GM13977 (cell line): Measurements from ENCODE around the gene USP4.

Experiments
- DNase-seq: peaks from one replicate; pipeline ENCODE4 v3.0.0; 2012; ENCODE audit warnings: low spot score
- in situ Hi-C: fragments of 300-500 bp; cut with MboI; formaldehyde crosslinking; loops from one replicate; pipeline ENCODE4 v1.12.0; 2022; ENCODE audit warnings: low sequenced_read_pairs, low pct_unique_long_range_greater_than_20kb, mixed read lengths, inconsistent platforms; ENCODE audit not compliant: unreplicated experiment
- TF ChIP-seq, protein P1 (sequence below): IDR thresholded peaks from 2 replicates; pipeline ENCODE4 v1.5.1; 2012; ENCODE audit warnings: mild to moderate bottlenecking, control low read depth; ENCODE audit not compliant: insufficient read depth; ENCODE audit errors: extremely low read depth, missing control alignments

The USP4 gene

DNA sequence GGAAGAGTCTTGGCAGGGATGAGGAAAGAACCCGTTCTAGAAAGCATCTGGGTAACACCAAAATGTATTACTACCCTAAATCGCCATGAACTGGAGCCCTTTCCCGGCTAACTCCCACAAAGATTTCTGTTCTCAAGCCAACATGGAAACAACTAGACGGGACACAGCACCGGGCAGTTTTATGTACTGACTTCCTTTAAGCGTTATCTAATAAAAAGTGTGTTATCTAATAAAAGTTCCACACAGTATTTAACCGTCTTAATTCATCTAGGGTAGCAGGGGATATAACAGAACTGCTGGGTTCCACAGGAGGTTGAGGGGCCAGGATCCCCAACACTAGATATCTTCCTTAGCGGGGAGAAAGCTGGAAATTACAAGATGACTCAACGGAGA lies 62.5 kb downstream of the USP4 start:
- TF ChIP-seq, protein P1, sequence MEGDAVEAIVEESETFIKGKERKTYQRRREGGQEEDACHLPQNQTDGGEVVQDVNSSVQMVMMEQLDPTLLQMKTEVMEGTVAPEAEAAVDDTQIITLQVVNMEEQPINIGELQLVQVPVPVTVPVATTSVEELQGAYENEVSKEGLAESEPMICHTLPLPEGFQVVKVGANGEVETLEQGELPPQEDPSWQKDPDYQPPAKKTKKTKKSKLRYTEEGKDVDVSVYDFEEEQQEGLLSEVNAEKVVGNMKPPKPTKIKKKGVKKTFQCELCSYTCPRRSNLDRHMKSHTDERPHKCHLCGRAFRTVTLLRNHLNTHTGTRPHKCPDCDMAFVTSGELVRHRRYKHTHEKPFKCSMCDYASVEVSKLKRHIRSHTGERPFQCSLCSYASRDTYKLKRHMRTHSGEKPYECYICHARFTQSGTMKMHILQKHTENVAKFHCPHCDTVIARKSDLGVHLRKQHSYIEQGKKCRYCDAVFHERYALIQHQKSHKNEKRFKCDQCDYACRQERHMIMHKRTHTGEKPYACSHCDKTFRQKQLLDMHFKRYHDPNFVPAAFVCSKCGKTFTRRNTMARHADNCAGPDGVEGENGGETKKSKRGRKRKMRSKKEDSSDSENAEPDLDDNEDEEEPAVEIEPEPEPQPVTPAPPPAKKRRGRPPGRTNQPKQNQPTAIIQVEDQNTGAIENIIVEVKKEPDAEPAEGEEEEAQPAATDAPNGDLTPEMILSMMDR, result no peak
- no peak for DNase-seq
- in situ Hi-C loops, result no loop called here

DNA sequence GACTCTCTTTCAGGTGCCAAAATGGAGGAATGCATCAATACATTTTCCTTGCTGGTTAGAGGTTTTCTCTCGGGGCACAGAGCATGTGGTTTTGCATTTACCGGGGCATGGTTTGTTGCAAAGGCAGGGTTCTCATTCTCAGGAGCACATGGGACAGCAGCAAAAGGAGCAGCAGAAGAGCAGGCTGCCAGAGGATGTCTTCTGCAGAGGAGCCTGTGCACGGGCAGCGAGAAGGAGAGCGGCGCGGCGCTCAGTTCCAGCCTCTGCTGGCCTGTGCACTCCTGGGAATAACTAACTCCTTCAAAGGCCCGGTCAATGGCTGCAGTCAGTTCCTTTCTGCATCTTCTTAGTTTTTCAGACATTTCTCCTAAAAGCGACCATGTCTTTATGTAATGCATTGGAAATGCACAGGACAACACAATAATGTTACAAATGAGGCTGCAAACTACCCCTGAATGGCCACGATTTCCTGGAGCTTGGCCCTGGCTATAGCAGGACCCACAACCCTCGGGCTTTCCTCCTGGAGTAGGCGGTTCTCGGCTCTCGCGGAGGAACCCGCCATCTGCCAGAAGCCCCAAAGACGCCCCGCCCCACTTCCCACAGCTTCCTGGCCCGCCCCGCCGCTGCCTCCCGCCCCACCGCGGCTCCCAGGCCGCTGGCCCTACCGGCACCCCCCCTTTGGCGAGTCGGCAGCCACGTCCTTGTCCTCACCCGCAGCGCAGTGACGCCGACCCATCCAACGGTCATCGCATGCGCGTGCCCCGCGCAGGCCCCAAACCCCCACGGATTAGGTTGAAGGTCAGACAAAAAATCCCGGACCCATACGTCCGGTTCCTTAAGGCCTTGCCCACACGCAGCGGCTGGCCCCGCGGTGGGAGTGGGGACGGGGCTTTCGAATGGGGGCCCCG lies 63.1 kb downstream of the USP4 start, which contains the start of gene C3orf62:
TSS of gene C3orf62 (minus strand) at position 758 of the 908 bp plus-strand sequence. CDS start at position 398, 360 bp downstream.
- in situ Hi-C loops, result no loop called here
- DNase-seq, result peak; percentile 82
- TF ChIP-seq, protein P1, result no peak

DNA sequence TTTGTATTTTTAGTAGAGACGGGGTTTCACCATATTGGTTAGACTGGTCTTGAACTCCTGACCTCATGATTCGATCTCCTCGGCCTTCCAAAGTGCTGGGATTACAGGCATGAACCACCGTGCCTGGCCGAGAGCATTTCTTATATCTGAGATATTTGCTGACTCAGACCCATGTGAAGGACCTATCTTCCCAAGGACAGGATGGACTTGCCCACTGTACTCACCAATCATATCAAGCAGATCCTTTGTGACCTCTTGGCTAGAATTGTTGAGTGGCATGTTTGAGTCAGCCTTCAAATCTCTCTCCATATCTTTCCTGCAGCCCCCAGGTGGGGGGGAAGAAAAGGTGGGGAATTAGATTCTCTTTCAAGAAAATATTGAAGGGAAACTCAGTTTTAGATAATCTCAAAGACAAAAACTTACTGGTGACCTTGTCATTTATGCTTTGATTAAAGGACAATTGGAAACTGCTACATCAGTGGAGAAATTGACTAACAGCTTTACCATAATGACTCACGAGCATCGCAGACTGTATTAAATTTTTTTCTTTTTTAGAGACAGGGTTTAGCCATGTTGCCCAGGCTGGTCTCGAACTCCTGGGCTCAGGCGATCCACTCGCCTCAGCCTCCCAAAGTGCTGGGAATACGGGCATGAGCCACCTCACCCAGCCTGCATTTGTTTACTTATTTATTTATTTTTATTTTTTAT lies 65.9 kb downstream of the USP4 start:
- TF ChIP-seq, protein P1, result no peak
- DNase-seq, result no peak
- in situ Hi-C loops, result no loop called here

DNA sequence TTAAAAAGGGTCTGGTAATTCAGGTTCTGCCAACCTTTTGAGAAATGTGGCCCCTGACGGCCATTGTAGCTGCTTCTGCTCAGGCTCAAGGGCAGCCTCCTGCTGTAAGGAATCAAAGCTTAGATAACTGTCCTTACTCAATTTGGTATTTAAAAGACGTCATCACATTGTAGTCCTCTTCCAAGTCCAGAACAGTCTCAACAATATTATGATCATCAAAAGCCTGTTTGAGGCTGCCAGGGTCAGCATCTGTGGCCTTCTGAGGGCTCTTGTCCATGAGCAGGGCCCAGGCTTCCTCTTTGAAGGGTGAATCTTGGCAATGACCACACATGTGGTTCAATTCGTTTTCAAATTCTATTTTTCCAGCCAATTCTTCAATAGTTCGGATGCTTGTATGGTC lies 68.8 kb downstream of the USP4 start:
- in situ Hi-C loops, result no loop called here
- DNase-seq, result no peak
- TF ChIP-seq, protein P1, result no peak

DNA sequence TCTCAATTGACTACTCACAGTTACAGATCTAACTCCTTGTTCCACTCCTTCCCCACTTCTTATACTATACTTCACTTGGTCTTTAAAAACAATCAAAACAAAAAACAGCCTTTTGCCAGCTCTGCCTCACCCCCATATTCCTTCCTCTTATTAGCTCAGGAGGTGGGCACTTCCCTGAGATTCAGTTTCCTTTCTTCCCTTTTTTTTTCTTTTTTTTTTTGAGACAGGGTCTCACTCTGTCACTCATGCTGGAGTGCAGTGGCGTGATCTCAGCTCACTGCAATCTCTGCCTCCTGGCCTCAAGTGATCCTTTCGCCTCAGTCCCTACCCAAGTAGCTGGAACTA lies 69.7 kb downstream of the USP4 start:
- in situ Hi-C loops, result no loop called here
- TF ChIP-seq, protein P1, result no peak
- no peak for DNase-seq

DNA sequence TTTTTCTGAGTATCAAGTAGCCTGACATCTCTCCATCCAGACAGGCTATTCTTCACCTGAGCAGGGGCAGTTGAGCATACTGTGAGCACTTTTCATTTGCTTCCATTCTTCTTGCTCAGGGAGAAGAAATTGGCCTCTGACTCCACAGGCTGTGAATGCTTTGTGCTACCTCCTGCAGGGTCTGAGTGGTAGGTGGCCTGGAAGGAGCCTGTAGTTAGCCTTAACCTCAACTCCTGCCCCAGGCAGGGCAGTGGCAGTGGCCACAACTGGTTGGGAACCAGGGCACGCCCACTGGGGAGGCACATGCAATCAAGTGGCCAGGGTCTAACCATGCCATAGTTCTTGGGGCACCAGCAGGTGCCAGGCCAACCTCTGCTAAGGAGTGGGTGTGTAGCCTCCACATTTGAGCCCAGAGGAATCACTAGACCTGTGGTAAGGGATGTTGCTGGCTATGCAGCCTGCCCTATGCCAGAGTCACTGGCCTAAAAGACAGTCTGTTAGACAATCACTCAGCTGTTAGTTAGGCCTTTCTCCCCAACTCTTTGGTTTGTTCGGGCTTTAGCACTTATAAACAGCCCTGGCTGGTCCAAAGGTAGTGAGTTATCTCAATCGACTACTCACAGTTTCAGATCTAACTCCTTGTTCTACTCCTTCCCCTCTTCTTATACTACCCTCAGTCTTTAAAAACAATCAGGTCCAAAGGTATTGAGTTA lies 70.3 kb downstream of the USP4 start:
- TF ChIP-seq, protein P1, result no peak
- no peak for DNase-seq

More for the DNA sequence above, 70.3 kb downstream of the USP4 start:
- in situ Hi-C loops, result no loop called here
